Measurements from ENCODE around the gene ZNF20.

The ZNF20 gene

DNA sequence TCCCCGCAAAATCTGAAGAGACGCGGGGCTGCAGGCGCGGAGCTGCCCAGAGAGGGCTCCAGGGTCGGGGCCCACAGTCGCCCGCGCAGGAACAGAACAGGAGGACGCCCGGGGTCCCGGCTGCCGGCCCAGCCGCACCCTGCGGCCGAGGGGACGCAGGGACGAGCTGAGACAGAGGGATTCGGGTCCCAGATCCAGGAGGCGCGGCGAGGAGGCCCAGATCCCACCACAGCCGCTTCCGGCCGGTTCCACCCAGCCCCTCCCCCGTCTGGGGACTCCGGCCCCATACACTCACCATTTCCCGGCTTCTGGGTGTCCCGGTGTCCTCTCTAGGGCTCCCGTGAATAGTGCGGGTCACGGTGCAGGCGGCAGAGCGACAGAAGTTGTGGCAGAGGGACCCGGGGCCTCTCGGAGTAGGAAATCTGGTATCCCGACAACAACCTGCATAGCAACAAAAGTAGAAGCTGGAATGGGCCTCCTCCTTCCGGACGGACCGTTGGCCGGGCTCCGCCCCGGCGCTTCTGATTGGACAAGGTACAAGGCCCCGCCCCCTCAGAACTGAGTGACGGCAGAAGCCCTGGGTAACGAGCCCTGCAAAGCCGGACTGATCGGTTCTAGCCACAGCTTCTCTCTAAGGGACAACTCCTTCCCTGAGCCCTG is at the start of gene ZNF20:
Gene ZNF20, minus strand, starts transcription at position 466 of the 660 bp plus-strand sequence. Its CDS starts 168 bp downstream, at position 298.
- DNase-seq = peak; percentile 85

DNA sequence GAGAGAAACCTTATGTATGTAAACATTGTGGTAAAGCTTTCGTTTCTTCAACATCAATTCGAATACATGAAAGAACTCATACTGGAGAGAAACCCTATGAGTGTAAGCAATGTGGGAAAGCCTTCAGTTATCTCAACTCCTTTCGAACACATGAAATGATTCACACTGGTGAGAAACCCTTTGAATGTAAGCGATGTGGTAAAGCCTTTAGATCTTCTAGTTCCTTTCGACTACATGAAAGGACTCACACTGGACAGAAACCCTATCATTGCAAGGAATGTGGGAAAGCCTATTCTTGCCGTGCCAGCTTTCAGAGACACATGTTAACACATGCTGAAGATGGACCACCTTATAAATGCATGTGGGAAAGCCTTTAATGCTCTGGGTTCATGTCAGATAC is 47.5 kb upstream of the ZNF20 start:
- no peak for DNase-seq

DNA sequence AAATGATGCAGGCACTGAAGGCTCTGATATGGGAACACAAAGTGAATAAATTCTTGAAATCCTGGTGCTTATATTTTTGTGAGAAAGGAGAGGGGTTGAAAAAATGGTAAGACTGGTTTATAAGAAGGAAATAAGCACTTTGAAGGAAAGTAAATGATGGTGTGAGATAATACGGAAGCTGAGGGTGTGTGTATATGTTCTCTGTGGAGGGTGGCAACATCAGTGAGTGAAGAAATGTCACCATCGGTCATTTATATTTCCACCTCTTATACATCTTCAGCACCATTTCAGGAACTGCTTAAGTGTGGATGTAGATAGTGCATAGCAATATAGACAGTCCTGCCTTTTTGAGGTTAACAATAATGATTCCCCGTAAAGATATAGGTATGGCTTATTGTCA is 40.2 kb upstream of the ZNF20 start:
- DNase-seq = no peak

DNA sequence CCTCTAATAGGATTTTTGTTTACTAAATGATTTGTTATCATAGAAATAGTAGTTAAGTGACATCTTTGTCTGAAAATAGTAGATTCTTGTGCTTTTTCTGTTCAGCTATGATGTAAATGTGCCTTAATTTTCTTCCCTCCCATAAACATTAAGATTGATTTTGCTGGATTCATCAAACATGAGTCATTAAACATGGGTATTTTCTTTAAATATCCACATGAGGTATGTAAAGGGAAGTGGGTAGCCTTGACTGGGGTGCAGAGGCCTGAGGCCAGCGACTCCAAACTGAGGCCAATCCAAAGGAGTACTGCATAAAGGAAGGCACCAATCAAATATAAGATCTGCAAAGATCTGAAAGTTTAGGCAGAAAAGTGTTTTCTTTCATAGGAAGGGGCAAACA is 26.5 kb upstream of the ZNF20 start:
- no peak for DNase-seq

DNA sequence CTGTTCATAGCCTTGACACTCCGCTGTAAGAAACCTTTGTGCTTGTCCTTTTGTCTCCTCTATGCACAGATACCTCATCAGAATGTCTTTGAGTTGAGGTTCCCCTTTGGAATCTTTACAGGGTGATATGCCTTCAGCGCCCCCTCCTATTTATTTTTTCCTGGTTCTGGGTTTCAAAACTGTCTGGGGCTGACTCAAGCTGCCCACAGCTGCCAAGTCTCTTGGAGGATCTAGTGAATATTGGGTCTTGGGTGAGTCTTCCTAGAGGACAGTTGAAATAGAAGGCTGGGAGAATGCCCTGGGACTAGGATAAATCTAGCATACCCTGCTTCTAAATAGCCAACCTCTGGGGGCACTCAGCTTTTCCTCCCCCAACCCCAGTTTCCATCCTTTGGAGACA is 23.7 kb upstream of the ZNF20 start:
- no peak for DNase-seq

DNA sequence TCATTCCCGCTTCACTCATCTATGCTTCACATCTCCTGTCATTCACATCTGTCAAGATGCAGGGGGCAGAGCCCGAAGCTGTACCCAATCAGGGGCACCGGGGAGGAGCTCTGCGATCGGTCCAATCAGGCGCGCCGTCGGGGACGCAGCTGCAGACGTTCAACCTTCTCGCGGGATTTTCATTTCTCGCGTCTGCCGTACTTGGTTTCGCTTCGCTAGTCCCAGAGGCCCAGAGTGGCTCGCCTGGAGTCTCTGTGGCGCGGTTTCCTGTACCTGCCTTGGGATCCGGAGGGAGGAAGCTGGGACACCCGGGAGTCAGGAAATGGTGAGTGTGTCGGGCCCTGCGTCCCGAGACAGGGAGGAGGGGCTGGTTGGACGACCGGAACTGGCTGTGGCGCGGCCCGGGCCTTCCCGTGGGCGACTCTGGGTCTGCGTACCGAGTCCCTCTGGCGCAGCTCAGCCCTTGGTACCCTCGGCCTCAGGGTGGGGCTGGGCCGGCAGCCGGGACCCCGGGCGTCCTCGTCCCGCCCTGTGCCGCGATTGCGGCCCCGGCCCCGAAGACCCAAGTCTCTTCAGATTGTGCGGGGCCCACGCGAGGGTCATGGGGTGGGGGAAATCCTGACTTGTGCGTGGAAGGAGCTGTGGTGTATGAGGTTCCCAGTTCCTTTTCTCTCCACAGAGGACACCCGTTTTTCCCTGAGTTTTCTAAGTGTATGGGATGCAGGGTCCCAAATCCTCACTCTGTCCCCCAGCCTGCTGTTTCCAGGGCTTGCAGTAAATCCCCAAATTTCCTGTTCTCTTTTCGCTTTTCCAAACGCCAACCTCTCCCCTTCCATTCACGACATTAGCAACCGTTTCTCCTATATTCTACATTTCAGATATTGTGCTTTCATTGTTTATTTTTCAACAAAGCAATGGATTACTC is 23.0 kb upstream of the ZNF20 start, which contains the start of gene ZNF136:
Gene ZNF136, plus strand, starts transcription at position 215 of the 925 bp plus-strand sequence. Its CDS starts 108 bp downstream, at position 323.
- peak; percentile 79 for DNase-seq

DNA sequence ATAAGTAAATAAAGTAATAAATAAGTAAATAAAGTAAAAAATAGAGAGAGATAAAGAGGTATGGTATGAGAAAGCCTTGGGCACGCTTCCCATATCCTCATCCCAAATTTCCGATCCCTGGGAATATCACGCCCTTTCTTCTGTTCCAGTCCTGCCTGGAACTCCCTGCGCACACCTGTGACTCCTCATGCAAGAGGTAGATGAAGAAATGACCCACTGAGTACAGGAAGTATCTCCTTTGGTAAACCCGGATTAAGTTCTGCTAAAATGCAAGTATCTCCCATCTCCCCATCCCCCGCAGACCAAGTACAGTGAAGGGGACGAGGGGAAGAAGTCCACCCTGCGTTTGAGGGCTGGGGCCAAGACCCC is 22.3 kb upstream of the ZNF20 start:
- DNase-seq = no peak

DNA sequence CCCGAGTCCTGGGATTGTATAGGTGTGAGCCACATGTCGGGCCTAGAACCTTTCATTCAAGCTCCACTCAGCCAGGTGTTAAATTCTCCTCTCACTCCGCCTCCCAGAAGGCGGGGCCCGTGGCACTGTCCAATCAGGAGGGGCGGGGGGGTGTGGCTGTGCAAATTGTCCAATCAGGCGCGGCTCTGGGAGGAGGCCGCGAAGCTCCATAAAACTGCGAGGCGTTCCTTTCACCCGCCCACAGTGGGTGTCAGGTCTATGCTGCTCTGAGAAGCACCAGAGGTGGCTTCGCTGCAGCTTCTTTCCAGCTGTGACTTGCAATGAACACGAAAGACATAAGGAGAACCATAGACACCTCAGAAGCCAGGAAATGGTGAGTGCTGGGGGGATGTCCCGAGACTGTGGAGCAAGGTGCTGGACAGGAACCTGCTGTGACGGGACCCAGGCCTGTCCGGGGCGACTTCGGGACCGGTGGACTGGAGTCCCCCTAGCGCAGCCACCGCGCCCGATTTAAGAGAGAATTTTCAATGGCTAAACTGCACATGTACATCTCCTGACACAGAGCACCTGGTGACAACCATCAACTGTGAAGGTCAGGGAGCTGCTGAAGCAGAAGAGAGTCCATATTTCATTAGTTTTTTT is 19.7 kb upstream of the ZNF20 start:
- DNase-seq = no peak

DNA sequence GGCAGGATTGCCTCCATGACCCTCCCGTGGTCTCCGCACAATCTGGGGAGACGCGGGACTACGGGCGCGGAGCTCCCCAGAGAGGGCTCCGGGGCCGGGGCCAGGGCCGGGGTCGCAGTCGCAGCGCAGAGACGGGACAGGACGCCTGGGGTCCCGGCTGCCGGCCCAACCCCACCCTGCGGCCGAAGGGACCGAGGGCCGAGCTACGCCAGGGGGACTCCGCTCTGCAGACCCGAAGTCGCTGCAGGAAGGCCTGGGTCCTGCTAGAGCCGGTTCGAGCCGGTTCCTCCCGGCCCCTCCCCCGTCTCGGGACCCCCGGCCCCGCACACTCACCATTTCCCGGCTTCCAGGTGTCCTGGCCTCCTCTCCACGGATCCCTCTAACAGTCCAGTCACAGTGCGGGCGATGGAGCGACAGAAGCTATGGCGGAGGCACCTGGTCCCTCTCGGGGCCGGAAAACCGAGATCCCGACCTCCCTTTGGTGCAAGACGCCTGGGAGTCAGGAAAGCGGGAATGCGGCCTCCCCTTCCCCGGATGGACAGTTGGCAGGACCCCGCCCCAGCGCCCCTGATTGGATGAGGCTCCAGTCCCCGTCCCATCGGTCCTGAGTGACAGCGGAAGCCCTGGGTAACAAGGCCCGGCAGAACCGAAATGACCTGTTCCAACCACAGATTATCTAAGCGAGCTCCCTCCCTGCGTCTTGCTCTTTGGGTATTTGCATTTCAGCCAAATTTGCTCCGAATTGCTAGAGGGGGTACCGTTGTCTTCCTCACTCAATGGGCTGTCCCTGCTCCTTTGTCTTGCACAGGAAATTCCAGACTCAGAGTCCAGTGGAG is 16.3 kb upstream of the ZNF20 start, which contains the start of gene ZNF625:
Gene ZNF625, minus strand, starts transcription at position 512 of the 836 bp plus-strand sequence. Its CDS starts 176 bp downstream, at position 336.
- peak; percentile 75 for DNase-seq

DNA sequence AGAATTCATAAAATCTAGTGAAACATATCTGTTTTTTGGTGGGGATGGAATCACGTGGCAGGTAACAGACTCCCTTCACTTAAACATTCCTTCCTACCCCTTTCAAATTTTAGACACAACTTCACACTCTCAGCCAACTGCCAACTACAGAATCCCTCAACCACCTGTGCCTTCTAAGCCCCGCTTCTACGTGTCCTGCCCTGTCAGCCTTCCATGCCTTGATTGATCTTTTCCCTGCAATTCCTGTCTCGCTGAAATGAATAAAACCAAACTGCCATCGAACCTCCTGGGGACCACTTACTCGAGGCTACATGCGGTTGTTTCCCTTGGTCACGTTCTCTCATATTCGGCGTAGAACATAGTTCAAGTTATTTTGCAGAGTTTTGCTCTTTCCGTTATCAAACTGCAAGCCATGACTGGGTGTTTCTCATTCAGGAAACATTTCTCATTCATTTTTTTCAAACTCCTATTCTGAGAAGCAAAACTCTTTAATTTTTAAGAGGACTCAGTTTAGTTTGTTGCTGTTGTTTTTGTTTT is 15.2 kb upstream of the ZNF20 start:
- DNase-seq = no peak

DNA sequence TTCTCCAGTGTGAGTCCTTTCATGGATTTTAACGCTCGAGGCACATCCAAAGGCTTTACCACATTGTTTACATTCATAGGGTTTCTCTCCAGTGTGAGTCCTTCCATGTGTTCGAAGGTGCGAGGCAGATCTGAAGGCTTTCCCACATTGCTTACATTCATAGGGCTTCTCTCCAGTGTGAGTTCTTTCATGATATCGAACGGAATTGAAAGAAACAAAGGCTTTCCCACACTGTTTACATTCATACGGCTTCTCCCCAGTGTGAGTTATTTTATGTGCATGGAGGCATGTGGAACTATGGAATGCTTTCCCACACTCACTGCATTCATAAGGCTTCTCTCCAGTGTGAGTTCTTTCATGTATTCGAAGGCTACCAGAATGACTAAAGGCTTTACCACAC is 5.2 kb upstream of the ZNF20 start:
- no peak for DNase-seq

DNA sequence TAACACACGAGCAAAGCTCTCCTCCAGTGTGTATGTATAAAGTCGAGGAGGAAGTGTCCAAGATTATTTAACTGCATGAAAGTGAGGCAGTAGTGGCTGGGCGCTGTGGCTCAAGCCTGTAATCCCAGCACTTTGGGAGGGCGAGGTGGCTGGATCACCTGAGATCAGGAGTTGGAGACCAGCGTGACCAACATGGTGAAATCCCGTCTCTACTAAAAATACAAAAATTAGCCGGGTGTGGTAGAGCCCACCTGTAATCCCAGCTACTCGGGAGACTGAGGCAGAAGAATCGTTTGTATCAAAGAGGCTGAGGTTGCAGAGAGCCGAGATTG is 1.2 kb upstream of the ZNF20 start:
- no peak for DNase-seq

DNA sequence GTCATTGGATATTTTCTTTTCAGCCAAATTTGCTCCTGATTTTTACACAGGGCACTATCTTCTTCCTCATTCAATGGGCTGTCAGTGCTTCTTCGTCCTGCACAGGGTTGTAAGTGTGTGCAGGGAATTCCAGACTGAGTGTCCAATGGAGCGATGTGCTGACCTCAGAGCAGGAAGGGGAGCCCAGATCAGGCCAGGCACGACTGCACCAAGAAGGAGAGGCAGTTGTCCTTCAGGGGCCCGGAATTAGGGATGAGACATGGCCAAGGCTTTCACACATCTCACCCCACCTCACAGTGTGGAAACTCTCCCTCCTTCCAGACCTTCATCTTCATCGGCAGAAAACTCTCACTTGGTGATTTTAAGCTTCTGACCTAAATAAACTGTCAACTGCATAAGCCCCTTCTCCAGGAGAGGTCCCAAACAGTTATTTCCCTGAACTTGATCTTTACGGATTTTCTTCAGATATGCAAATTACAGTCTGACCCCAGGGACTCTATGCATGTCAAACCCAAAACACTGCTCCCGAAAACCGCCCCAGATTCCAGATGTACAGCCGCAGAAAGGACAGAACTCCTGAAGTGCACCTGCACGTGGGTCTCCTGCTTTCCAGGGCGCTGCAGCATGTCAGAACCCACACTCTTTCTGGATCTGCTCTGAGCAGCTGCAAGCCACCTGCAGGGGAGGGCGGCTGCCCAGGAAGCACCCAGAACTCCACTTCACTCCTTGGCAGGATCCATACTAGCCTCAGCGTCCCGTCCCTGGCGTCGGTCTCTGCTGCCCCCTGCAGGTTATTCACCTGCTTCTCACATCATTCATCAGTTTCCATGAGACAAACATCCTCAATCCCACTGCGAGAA is 625 bp upstream of the ZNF20 start:
- DNase-seq = peak; percentile 50

DNA sequence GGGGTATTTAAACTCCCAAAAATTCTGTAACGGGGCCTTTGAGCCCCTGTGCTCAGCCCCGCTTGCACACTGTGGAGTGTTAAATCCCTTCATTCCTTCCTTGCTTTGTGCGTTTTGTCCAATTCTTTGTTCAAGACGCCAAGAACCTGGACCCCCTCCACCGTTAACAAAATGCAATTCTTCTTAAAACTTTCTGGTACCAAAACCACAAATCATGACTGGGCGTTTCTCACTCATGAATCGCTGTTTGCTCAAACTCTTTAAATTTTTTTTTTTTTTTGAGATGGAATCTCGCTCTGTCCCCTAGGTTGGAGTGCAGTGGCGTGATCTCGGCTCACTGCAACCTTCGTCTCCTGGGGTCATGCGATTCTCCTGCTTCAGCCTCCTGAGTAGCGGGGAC is 881 bp downstream of the ZNF20 start:
- DNase-seq = no peak

DNA sequence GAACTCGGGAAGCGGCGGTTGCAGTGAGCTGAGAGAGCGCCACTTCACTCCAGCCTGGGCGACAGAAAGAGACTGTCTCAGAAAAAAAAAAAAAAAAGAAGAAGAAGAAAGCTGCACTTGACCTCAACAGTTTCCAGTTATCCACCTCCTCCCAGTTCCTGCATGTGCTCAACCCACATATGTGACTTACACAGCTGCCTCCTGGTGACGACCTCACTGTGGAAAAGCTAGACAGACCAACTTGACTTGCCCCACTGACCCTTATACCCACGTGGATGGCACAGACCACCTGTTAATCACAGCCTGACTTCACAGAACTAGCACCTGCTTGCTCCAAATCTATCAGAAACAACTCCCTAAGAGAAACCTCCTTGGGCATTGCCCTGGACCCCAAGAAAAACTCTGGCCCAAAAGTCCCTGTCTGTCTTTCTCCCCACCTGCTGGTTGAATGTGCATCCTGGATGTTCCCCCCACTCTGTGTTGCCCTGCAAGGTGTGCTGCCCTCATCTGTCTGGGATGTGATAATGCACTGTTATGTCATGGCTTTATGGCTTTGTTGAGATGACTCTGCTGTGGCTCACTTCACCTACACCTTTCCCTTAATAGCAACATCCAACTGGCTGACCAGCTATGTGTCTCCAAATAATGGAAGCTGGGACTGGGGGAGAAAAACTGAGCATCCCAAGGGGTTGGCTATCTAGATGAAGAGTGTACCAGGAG is 2.8 kb downstream of the ZNF20 start:
- no peak for DNase-seq

DNA sequence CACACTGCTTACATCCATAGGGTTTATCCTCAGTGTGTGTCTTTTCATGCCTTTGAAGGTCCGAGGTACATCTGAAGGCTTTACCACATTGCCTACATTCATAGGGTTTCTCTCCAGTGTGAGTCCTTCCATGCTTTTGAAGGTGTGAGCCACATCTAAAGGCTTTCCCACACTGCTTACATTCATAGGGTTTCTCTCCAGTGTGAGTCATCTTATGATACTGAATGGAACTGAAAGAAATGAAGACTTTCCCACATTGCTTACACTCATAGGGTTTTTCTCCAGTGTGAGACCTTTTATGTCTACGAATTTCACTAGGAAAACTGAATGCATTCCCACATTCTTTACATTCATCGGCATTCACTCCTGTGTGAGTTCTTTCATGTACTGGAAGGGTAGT is 7.1 kb downstream of the ZNF20 start:
- no peak for DNase-seq

DNA sequence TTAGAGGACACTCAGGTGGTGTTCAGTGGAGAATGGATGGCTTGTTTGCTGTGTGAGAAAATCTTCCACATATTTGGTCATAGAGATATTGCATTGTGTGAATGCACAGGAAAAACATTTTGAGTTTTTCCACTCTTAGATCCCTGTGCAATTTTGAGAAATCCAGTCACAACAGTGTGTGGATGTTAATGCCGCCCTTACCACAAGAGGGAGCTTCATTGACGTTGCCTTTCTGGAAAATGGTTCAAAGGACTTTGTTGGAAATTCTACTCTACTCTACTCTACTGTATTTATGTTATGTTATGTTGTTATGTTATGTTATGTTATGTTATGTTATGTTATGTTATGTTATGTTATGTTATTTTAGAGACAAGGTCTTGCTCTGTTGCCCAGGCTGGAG is 13.4 kb downstream of the ZNF20 start:
- DNase-seq = no peak

DNA sequence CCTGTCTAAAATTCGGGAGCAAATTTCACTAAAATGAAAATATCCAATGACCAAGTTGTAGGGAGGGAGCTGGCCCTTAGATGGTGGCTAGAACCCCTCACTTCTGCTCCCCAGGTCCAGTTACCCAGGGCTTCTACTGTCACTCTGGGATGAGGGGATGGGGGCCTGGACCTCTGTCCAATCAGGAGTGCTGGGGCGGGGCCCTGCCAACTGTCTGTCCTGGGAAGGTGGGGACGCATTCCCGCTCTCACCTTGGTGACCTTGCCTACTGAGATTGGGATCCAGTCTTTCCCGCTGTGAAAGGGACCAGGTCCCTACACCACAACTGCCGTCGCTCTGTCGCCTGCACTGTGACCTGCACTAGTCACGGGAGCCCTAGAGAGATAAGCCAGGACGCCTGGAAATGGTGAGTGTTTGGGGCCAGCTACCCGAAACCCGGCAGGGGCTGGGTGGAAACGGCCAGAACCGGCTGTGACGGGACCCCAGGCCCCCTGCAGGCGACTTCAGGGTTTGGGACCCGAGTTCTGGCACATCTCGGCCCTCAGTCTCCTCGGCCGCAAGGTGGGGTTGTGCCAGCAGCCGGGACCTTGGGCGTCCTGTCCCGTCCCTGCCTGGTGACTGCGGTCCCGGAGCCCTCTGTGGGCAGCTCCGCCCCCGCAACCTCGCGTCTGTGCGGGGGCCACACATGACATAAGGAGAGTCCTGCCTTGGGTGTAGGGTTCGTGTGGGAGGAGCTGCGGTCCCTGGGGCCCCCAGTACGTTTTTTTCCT is 22.8 kb downstream of the ZNF20 start:
- no peak for DNase-seq

DNA sequence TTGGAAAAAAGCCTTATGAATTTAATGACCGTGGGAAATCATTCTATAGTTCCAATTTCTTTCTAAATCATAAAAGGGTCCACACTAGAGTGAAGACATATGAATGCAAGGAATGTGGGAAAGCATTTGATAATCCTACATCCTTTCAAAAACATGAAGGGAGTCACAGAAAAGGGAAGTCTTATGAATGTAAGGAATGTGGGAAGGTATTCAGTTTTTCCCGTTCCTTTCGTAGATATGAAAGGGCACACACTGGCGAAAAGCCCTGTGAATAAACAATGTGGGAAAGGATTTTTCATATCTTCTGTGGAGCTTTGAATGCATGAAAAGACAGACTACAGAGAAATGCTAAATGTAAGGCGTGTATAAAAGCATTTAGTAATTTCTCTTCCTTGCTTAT is 27.0 kb downstream of the ZNF20 start:
- no peak for DNase-seq

DNA sequence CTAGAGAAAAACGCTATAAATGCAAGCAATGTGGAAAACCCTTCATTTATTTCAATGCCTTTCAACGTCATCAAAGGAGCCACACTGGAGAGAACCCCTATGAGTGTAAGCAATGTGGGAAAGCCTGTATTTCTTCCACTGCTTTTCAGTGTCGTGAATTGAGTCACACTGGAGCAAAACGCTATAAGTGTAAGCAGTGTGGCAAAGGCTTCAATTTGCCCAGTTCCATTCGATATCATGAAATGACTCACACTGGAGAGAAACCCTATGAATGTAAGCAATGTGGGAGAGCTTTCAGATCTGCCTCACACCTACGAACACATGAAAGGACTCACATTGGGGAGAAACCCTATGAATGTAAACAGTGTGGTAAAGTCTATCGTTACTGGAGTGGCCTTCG is 27.4 kb downstream of the ZNF20 start:
- no peak for DNase-seq

Measured in T1000 (cell line).